Stimulated activated naive CD4-positive, alpha-beta T cell treated with Interleukin-2 at 50 U/mL for 16 hours (primary cell): Measurements from ENCODE around the gene MTG2.
"Not testable (repeated sequence)": the region's sequence is repeated elsewhere in the genome, so short reads cannot be mapped to it uniquely, and the experiment has no call there.

Source experiments
- DNase-seq: peaks from one replicate; lab custom pipeline; 2025; lab: John Stamatoyannopoulos, UW

The MTG2 gene

GRCh38 chr20:62145688-62146018 is 37.2 kb upstream of the MTG2 start:
- DNase-seq, result no peak

- DNase-seq, result no peak
Observed at GRCh38 chr20:62146019-62146755, 36.6 kb upstream of the MTG2 start.

GRCh38 chr20:62147125-62147524 is 35.7 kb upstream of the MTG2 start:
- DNase-seq, result no peak

- no peak for DNase-seq
Observed at GRCh38 chr20:62147528-62147927, 35.3 kb upstream of the MTG2 start.

- DNase-seq, result not testable (repeated sequence)
Observed at GRCh38 chr20:62148383-62148782, 34.4 kb upstream of the MTG2 start.

GRCh38 chr20:62148908-62149314 is 33.9 kb upstream of the MTG2 start:
- DNase-seq, result no peak

GRCh38 chr20:62149532-62150309 is 33.1 kb upstream of the MTG2 start:
- DNase-seq, result no peak

GRCh38 chr20:62150310-62150575 is 32.6 kb upstream of the MTG2 start:
- no peak for DNase-seq

GRCh38 chr20:62151225-62151624 is 31.6 kb upstream of the MTG2 start:
- no peak for DNase-seq

- DNase-seq, result no peak
Observed at GRCh38 chr20:62151835-62152364, 30.9 kb upstream of the MTG2 start.

GRCh38 chr20:62155428-62156253 is 27.2 kb upstream of the MTG2 start:
- no peak for DNase-seq

- DNase-seq, result no peak
Observed at GRCh38 chr20:62156254-62156556, 26.6 kb upstream of the MTG2 start.

GRCh38 chr20:62156592-62157386 is 26.0 kb upstream of the MTG2 start:
- peak; percentile 63 for DNase-seq

GRCh38 chr20:62157387-62158087 is 25.3 kb upstream of the MTG2 start:
- DNase-seq, result no peak

GRCh38 chr20:62158088-62158400 is 24.8 kb upstream of the MTG2 start:
- DNase-seq, result no peak

GRCh38 chr20:62158541-62158940 is 24.3 kb upstream of the MTG2 start:
- DNase-seq, result no peak

GRCh38 chr20:62159052-62159451 is 23.8 kb upstream of the MTG2 start:
- DNase-seq, result no peak

- DNase-seq, result peak; percentile 74
Observed at GRCh38 chr20:62159839-62160238, 23.0 kb upstream of the MTG2 start.

GRCh38 chr20:62160253-62160652 is 22.6 kb upstream of the MTG2 start:
- no peak for DNase-seq

GRCh38 chr20:62160876-62161275 is 22.0 kb upstream of the MTG2 start:
- no peak for DNase-seq

- no peak for DNase-seq
Observed at GRCh38 chr20:62161347-62161746, 21.5 kb upstream of the MTG2 start.
